HUES64 (cell line): Measurements from ENCODE around the gene AP2M1.
"Not testable (repeated sequence)": the region's sequence is repeated elsewhere in the genome, so short reads cannot be mapped to it uniquely, and the experiment has no call there.

Source experiments
- H3K27ac ChIP-seq: 2 replicates; pipeline ENCODE4 v1.7.0; 2013; ENCODE audit warnings: low read depth, low read length, inconsistent platforms
- H3K27me3 ChIP-seq: 2 replicates; pipeline ENCODE4 v1.6.1; 2013; ENCODE audit warnings: mild to moderate bottlenecking, low read length; ENCODE audit not compliant: insufficient read depth
- H3K36me3 ChIP-seq: 2 replicates; pipeline ENCODE4 v1.6.1; 2013; ENCODE audit warnings: mild to moderate bottlenecking, low read length; ENCODE audit not compliant: insufficient read depth
- H3K4me1 ChIP-seq: 2 replicates; pipeline ENCODE4 v1.6.1; 2013; ENCODE audit warnings: mild to moderate bottlenecking, low read length, moderate library complexity; ENCODE audit not compliant: insufficient read depth
- H3K4me3 ChIP-seq: 2 replicates; pipeline ENCODE4 v1.5.1; 2013; ENCODE audit warnings: mild to moderate bottlenecking, low read length, moderate library complexity
- H3K9ac ChIP-seq: 2 replicates; pipeline ENCODE4 v1.6.1; 2013; ENCODE audit warnings: mild to moderate bottlenecking, low read depth, low read length
- H3K9me3 ChIP-seq: 2 replicates; pipeline ENCODE4 v1.6.1; 2013; ENCODE audit warnings: low read depth, low read length; ENCODE audit not compliant: insufficient read depth
- WGBS: fragments of 150-250, 120-280 bp; methylation state at CpG from one replicate; pipeline ENCODE4 v1.1.7; 2013; ENCODE audit warnings: missing lambda C conversion rate; 5-methylcytosine and 5-hydroxymethylcytosine counted together

The AP2M1 gene

DNA sequence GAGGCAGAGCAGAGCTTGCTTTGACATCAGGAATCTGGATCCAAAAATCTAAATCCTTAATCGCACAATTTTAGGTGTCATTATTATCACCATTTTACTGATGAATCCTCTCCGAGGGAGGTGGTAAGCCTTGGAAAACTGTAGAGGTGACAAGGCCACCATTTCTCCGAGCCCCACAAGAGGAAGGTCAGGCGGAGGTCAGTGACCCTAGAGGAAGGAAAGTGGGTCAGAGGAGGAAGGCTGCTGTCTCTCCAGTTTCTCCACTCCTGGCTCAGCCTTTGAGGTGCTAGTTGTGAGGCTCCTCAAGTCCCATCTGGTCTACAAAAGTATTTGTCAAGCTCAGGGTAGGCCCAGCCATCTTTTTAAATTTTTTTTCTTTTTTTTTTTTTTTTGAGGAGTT lies 16.3 kb upstream of the AP2M1 start:
- WGBS = 92% methylated on average over 4 of the region's 4 CpGs
- H3K9ac ChIP-seq = no peak overlapping the region
- no peaks in the 10 kb centered on the region for H3K9me3 ChIP-seq
- H3K4me1 ChIP-seq = peaks cover 9% of the 10 kb centered on the region; the same call in 1 of the 2 replicates
- no peak overlapping the region for H3K4me3 ChIP-seq
- H3K36me3 ChIP-seq = peaks cover 12% of the 10 kb centered on the region; the same call in 1 of the 2 replicates
- H3K27ac ChIP-seq = no peak overlapping the region
- no peaks in the 10 kb centered on the region for H3K27me3 ChIP-seq

DNA sequence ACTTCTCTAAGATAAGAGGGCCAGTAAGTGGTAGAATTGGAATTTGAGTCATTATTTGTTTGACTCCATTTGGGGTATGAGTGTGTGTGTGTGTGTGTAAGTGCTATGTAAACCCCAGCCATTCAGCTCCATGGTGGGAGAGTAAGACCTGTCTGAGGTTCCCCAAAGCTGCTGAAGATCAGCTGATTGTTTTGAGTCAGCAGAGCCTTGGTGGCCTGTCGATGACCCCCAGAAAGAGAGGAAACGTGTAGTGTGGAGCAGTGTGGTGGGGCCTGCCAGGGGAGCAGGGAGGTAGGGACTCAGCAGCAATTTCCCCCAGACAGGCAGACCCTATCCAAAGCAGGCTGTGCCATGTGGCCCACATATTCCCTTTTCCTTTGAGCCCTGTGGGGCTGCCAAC lies 14.2 kb upstream of the AP2M1 start:
- 84% methylated on average over 2 of the region's 2 CpGs for WGBS
- no peak overlapping the region for H3K9ac ChIP-seq
- H3K9me3 ChIP-seq = no peaks in the 10 kb centered on the region
- no peak overlapping the region for H3K27ac ChIP-seq
- peaks cover 9% of the 10 kb centered on the region; the same call in 1 of the 2 replicates for H3K4me1 ChIP-seq
- H3K4me3 ChIP-seq = no peak overlapping the region
- peaks cover 33% of the 10 kb centered on the region for H3K36me3 ChIP-seq
- H3K27me3 ChIP-seq = no peaks in the 10 kb centered on the region

DNA sequence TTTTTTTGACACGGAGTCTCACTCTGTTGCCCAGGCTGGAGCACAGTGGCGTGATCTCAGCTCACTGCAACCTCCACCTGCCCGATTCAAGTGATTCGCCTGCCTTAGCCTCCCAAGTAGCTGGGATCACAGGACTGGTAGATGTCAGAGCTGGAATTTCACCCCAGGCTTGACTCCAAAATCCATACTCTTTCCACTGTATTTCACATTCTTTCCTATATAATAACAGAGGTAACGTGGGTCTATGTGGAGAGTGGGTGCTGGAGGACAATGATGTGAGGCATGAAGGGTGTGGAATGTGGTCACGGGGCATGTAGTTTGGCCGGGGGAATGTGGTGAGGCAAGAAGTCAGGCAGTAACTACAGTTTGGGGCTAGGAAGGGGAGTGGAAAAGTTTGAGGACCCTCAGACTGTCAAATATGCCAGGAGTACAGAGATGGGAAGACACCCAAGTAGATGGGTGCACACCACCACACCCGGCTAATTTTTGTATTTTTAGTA lies 12.0 kb upstream of the AP2M1 start:
- H3K4me1 ChIP-seq, H3K4me3 ChIP-seq, H3K27ac ChIP-seq, H3K27me3 ChIP-seq, H3K9ac ChIP-seq, H3K9me3 ChIP-seq: not testable (repeated sequence)
- peaks cover 55% of the 10 kb centered on the region for H3K36me3 ChIP-seq
- 96% methylated on average over 8 of the region's 8 CpGs for WGBS

DNA sequence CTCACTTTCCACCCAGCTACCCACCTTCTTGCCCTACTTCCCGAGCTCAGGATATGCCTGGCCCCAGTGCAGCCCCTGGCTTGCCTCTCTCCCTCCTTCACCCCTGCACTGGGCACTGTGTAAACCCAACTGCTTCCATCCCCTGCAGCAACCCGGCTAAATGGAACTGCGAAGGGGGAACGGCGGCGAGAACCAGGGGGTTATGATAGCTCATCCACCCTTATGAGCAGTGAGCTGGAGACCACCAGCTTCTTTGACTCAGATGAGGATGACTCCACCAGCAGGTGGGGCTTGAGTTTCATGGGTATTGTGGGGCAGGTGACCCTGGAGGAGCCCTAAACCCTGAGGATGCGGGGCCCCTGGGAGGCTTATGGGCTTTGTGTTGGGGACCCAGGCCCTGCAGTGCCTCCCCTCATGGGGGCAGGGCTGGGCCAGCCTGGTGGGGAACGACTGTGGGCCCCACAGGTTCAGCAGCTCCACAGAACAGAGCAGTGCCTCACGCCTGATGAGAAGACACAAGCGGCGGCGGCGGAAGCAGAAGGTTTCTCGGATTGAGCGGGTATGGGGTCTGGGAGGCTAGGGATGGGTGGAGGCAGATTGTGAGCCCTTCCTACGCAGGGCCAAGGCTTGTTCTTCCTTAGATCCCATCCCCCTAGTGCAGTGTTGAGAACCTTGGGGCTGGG lies 9.9 kb upstream of the AP2M1 start:
- Histone ChIP-seq H3K4me1 (no peaks in the 10 kb centered on the region), H3K36me3 (peaks cover 72% of the 10 kb centered on the region), H3K27me3 (no peaks in the 10 kb centered on the region), H3K4me3 (no peak overlapping the region), H3K27ac (no peak overlapping the region), H3K9ac (no peak overlapping the region), H3K9me3 (no peaks in the 10 kb centered on the region)
- WGBS = 94% methylated on average over 15 of the region's 16 CpGs

DNA sequence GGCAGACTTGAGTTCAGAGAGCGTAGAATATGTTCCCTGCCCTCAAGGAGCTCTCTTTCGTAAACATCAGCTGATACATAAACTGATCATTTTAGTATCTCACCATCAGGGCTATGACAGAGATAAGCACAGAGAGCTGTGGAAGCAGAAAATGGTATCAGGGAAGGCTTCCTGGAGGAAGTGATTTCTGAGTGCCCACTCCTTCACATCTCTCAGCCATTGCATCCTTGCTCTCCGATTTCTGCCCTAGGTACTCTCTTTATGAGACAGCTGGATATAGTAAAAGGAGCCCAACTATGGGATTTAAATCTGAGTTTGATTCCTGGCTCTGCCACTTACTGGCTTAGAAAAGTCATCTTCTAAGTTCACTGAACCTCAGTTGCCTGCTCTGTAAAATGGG lies 9.1 kb upstream of the AP2M1 start:
- Histone ChIP-seq H3K4me1 (no peaks in the 10 kb centered on the region), H3K36me3 (peaks cover 73% of the 10 kb centered on the region), H3K27ac (no peak overlapping the region), H3K4me3 (no peak overlapping the region), H3K9me3 (no peaks in the 10 kb centered on the region), H3K27me3 (no peaks in the 10 kb centered on the region), H3K9ac (no peak overlapping the region)
- WGBS = 93% methylated on average over 3 of the region's 3 CpGs

DNA sequence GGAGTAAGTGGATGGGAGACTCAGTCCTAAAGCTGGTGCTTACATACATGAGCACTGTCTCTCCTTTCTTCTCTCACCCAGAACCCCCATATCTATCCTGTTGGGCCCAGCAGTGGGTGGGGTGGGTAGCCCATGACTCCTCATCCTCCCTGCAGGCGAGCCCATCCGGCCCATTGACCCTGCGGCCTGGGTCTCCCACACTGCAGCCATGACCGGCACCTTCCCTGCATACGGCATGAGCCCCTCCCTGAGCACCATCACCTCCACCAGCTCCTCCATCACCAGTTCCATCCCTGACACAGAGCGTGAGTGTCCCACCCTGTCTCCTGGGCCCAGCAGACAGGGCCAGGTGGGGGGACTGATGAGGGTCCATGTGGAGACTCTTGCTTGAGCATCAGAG lies 8.0 kb upstream of the AP2M1 start:
- no peak overlapping the region for H3K4me3 ChIP-seq
- no peak overlapping the region for H3K9ac ChIP-seq
- no peaks in the 10 kb centered on the region for H3K4me1 ChIP-seq
- no peak overlapping the region for H3K27ac ChIP-seq
- H3K27me3 ChIP-seq = no peaks in the 10 kb centered on the region
- 99% methylated on average over 6 of the region's 6 CpGs for WGBS
- no peaks in the 10 kb centered on the region for H3K9me3 ChIP-seq
- peaks cover 83% of the 10 kb centered on the region for H3K36me3 ChIP-seq

DNA sequence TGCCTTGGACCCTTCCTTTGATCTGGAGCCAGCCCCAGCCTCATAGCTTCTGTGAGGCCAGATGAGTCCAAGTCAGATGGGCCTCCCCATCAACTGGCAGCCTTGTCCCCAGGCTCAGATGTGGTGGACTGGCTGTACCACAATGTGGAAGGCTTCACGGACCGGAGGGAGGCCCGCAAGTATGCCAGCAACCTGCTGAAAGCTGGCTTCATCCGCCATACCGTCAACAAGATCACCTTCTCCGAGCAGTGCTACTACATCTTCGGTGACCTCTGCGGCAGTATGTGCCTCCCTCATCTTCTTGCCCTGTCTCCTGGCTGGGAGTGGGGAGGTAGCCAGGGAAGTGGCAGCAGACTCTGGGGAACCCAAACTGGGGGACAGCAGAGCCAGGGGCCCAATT lies 6.9 kb upstream of the AP2M1 start:
- WGBS = 97% methylated on average over 8 of the region's 8 CpGs
- Histone ChIP-seq H3K9ac (no peak overlapping the region), H3K9me3 (no peaks in the 10 kb centered on the region), H3K27ac (no peak overlapping the region), H3K4me1 (no peaks in the 10 kb centered on the region), H3K4me3 (no peak overlapping the region), H3K36me3 (peaks cover 87% of the 10 kb centered on the region), H3K27me3 (no peaks in the 10 kb centered on the region)

DNA sequence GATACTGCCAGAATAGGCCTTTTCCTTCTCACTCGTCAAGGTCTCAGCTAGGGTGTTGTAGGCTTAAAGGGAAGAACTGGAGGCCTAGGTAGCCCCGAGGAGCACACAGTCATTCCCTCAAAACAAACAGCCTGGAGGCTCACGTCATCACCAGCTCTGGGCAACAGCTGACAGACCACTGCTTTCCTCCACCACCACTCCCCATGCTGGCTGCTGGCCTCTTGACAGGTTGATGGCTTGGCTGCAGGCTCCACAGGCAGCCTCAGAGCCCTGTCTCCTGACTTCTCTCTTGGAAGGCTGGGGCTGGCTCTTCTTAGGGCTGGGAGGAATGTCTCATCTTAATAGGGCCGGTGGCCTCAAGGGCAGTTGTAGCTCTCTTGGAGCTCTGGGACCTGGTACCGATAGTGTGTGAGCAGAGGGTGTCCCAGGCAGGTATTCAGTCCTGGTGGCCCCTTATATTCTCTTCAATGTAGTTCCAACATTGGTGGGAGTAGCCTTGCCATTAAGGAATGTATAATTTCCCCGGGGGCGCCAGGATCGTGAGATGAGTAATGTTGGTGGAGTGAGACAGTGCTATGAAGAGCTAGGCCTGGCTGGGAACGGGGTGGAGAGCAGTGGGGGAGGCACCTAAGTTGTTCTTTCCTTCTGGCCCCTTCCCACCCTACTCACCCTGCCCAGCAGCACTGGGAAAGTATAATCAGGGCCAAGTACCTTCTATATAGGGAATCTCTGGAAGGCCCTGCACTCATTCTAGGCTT lies 6.1 kb upstream of the AP2M1 start:
- no peak overlapping the region for H3K27ac ChIP-seq
- 91% methylated on average over 7 of the region's 9 CpGs for WGBS
- no peak overlapping the region for H3K9ac ChIP-seq
- H3K4me1 ChIP-seq = no peaks in the 10 kb centered on the region
- H3K9me3 ChIP-seq = no peaks in the 10 kb centered on the region
- H3K36me3 ChIP-seq = peaks cover 83% of the 10 kb centered on the region
- no peaks in the 10 kb centered on the region for H3K27me3 ChIP-seq
- H3K4me3 ChIP-seq = no peak overlapping the region

DNA sequence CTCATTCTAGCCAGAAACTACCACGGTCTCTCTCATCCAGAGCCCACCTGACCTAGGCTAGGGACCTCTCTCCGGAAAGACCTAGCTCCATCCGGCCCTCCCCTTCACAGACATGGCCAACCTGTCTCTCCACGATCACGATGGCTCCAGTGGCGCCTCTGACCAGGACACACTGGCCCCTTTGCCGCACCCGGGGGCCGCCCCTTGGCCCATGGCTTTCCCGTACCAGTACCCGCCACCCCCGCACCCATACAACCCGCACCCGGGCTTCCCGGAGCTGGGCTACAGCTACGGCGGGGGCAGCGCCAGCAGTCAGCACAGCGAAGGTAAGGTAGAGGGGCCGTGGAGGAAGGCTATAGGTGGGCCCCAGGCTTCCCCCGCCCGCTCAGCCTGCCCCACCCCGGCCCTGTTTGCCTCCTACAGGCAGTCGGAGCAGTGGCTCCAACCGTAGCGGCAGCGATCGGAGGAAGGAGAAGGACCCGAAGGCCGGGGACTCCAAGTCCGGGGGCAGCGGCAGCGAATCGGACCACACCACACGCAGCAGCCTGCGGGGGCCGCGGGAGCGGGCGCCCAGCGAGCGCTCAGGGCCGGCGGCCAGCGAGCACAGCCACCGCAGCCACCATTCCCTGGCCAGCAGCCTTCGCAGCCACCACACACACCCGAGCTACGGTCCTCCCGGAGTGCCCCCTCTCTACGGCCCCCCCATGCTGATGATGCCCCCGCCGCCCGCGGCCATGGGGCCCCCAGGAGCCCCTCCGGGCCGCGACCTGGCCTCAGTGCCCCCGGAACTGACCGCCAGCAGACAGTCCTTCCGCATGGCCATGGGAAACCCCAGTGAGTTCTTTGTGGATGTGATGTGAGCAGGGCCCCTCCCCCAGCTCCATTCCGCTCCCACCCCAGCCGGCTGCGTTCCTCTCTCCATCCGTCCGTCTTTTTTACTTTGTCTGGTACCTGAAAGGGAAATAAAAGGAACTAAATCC lies 4.5 kb upstream of the AP2M1 start:
- H3K4me1 ChIP-seq = no peaks in the 10 kb centered on the region
- 94% methylated on average over 66 of the region's 66 CpGs for WGBS
- no peak overlapping the region for H3K4me3 ChIP-seq
- H3K9ac ChIP-seq = no peak overlapping the region
- no peaks in the 10 kb centered on the region for H3K9me3 ChIP-seq
- H3K36me3 ChIP-seq = peaks cover 66% of the 10 kb centered on the region
- no peaks in the 10 kb centered on the region for H3K27me3 ChIP-seq
- no peak overlapping the region for H3K27ac ChIP-seq

DNA sequence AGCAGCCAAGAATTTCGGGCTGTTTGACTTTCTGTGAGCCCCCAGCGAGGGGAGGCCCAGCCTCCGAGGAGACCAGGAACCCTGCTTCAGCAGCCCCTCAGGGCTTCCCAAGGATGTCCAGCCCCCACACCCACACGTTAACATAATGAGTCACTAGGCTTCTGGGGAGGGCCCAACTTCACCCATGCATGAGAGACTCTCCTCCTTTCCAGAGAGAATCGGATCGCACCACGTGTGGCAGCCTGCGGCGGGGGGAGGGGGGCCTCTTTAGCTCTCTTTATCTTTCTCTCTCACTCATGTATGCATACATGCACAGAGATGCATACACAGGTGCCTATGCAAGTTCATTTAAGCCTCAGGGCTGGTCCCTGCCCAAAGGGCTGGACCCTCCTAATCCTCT lies 3.1 kb upstream of the AP2M1 start:
- no peak overlapping the region; the same call in 1 of the 2 replicates for H3K27ac ChIP-seq
- peaks cover 53% of the 10 kb centered on the region for H3K36me3 ChIP-seq
- peaks cover 6% of the 10 kb centered on the region; the same call in 1 of the 2 replicates for H3K4me1 ChIP-seq

More for the DNA sequence above, 3.1 kb upstream of the AP2M1 start:
- no peak overlapping the region for H3K9ac ChIP-seq
- H3K4me3 ChIP-seq = no peak overlapping the region
- WGBS = 81% methylated on average over 9 of the region's 9 CpGs
- no peaks in the 10 kb centered on the region for H3K9me3 ChIP-seq
- no peaks in the 10 kb centered on the region for H3K27me3 ChIP-seq
